SIG-M5 treated with dmso at 0.1 percent for 504 hours (cell line): Measurements from ENCODE around the gene UNKL.

Source experiments
- DNase-seq: peaks from one replicate; lab custom pipeline; 2025; ENCODE audit not compliant: unreplicated experiment; lab: John Stamatoyannopoulos, UW

The UNKL gene

DNA sequence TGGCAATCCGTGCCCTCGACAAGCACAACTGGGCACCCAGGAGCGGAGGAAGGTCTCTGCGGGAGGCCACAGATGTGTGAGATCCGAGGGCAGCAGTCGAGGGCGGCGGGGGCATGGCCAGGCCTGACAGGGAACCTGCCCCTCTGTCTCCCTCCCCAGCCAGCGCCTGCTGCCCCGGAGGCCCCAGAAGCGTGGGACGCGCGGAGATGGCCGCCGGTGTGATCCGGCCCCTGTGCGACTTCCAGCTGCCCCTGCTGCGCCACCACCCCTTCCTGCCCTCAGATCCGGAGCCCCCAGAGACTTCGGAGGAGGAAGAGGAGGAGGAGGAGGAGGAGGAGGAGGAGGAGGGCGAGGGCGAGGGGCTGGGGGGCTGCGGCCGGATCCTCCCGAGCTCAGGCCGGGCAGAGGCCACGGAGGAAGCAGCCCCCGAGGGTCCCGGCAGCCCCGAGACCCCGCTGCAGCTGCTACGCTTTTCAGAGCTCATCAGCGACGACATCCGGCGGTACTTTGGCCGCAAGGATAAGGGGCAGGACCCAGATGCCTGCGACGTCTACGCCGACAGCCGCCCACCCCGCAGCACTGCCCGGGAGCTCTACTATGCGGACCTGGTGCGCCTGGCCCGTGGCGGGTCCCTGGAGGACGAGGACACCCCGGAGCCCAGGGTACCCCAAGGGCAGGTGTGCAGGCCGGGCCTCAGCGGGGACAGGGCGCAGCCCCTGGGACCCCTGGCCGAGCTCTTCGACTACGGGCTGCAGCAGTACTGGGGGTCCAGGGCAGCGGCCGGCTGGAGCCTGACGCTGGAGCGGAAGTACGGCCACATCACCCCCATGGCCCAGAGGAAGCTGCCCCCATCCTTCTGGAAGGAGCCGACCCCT lies 18.1 kb upstream of the UNKL start:
- no peak for DNase-seq

DNA sequence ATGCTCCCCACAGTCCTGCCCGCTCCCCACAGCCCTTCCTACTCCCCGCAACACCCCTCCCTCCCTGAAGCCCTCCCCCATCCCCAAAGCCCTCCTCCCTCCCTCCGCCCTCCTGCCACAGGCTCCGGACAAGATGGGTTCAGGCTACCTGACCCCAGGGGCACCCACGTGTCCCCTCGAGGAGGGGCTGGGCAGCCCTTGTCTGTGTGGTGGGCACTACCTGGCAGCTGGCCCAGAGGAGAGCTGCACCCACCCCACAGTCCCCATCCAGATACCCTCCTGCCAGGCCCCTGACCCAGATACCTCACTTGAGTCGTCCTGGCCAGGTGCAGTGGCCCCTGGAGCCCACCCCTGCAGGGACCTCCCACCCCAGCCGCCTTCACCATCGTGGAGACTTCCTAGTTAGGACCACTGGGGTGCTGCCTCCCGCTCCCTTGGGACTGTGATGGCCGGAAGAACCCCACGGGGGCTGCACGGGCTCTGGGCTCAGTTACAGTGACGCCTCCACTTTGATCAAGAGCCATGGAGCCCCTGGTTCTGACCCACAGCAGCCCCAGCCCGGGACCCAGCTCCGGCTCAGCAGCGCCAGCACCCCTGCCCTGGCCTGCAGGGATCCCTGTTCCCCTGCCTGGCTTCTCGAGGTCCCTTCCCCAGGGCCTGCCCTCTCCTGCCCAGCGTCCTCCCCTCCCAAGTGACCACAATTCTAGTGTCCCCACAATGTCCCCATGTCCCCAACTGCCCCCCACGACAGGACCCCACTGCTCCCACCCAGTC lies 17.2 kb upstream of the UNKL start:
- no peak for DNase-seq

DNA sequence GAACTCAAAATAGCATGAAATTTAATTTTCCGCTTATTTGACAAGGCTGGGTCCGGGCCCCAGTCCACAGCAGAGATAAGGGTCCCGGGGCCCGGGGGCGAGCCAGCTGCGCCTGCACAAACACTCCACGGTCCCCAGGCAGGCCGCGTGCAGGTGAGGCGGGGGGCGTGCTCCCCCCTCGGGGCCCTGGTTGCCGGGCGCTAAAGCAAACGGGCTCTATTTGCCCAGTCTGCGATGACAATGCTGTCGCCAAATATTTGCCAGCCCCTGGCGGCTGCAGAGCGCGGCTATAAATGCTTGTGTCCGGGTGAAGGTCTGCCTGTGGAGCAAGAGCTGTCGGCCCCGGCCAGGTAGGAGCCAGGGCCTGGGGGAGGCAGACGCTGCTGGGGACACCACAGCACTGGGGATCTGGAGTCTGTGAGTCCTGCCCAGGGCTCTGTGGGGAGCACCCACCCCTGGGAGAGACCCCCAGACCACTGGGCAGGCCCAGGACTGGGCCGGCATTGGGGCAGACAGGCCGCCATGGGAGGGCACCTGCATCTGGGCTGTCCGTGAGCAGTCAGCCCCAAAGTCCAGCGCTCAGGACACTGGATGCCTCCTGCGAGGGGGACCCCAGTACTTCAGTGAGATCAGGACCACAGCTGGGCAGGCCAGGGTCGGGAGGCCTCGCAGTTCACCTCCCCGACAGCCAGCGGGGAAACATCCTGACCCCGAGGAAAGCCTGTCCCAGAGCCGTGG lies 16.4 kb upstream of the UNKL start, which contains the start of gene PERCC1:
Gene PERCC1, plus strand, starts transcription at position 320 of the 738 bp plus-strand sequence. CDS start 1,516 bp downstream, outside the sequence.
- no peak for DNase-seq

DNA sequence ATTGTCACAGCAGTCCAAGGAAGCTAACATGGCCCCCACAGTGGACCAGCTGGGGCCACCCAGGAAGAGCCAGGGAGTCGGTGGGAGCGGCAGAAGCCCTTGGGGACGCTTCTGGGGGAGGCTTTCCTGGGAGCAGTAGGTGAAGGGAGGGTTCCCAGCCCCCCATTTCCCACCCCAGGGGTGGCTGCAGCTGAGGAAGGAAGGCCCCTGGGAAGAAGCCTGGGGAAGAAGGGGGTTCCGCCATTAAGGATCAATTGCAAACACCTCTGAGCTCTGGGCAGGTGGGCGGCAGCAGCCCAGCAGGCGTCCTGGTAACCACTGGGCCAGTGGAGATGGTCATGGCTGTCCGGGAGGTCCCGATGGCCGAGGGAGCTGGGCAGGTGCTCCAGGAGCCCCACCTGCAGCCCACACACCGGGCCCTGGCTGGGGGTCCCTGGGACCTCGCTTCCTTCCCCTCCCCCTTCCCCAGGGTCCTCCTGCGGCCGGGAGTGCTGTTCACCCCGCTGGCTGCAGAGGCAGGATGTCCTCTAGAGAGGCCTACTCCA lies 15.8 kb upstream of the UNKL start:
- DNase-seq = no peak

DNA sequence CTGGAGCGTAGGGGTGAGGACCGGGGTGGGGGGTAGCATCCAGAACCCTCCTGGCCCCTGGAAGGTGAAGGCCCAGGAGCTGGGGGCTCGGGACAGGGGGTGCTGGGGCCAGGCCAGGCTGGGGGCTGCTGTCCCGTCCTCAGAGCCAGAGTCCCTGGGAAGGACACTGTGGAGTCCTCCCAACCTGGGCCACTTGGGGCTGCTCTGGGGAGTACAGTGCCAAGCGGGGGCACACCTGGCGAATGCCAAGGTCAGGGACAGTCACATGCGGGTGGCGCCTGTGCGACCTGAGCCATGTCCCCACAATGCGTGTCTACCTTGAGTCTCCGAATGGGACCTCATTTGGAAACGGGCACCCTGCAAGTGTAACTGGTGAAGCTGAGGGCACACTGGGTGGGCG lies 15.1 kb upstream of the UNKL start:
- no peak for DNase-seq

DNA sequence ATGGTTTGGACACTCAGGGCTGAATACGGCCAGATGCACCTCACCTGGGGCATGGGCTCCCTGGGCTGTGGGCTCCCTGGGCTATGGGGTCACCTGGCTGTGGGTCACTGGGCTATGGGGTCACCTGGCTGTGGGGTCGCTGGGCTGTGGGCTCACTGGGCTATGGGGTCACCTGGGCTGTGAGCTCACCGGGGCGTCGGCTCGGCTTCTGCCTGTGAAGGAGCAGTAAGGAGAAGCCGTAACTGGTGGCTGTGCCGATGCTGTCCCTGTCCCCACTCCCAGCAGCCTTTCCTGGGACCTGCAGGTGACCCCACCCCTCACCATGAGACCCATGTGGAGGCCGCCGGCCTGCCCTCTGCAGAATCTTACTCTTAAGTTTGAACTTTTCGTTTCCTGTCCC lies 14.5 kb upstream of the UNKL start:
- DNase-seq = no peak

DNA sequence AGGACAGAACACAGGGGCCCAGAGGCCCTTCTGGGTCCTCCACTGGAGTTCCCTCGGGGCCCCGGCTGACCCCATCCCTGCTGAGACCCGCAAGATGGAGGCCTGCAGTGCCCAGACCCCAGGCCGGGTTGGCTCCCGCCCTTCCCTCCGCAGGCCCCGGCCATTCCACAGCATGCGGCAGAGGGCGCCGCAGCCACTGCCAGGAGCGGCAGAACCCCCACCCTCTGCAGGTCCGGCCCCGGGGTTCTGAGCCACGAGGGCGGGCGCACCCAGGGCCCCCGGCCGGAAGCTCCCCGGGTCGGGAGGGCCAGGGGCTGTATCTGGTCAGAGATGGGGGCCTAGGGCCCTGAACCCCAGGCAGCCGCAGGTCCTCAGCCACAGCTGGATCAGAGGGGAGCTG lies 14.0 kb upstream of the UNKL start:
- DNase-seq = peak; percentile 25

DNA sequence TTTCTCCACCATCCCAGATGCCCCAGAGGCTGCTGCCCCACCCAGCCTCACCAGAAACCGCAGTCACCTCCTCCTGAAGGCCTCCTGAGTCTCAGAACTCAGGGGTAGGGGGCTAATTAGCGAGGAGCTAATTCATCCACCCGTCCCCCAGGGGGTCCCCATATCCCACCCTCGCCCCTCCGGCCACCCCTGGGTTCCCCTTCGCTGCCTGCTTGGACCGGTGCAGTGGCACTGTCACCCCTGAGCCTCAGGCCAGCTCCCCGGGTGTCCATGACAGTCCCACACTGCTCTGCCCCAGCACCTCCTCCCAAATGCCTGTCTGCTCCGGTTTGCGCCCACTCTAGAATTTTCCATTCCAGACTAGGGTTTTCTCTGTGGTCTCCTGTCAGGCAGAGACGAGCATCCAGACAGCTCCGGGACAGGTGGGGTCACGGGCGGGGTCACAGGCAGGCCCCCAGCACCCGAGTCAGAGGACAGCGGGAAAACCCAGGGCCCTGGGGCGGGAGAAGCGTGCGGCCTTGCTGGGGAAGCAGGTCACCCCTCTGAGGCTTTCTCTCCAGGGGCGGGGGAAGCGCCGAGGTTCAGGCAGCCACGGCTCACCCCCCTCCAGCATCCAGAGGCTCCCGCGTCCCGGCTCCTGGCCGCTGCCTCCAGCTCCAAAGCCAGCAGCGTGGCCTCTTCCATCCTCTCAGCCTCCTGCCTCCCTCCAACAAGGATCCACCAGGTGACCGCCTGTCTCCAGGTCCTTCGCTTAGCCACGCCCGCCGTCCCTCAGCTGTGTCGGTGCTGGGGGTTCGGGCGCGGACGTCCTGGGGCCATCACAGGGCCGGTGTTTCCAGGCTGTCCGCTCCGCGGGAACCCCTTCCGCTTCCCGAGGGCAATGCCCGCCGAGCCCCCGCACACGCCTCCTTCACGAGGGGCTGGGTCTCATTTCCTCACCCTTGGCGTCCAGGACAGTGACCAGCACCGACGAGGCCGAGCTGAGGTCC lies 13.3 kb upstream of the UNKL start:
- DNase-seq = no peak

DNA sequence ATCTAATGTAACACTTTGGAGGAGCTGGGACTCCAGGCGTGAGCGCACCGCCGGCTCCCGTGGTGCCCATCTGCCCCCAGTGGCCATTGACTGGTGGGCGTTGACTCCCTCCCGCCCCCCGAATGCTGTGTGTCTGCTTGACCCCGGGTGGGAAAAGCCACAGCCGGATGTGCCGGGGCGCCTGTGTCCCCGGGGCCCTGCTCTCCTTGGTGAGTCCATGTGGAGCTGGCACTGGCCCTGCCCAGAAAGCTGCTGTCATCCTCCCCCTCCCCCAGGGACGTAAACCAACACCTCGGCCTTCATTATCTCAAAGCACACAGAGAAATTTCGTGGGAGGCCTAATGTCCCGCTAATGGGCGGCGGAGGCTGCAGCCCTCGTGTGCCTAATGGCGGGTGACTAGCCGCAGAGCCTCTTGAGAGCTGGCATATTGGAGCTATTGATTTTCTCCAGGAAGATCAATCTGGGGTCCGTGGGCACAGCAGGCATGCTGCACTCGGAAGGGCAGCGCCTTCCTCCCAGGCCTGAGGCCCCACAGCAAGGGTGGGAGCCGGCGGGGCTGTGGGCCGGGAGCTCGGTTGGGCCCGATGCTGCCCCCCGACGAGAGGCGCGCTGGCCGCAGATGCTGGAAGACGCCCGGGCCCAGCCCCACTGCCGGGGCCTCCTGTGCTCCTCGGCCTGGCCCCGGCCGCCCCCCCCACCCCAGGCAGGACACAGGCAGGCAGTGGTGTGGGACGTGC lies 12.4 kb upstream of the UNKL start:
- DNase-seq = no peak

DNA sequence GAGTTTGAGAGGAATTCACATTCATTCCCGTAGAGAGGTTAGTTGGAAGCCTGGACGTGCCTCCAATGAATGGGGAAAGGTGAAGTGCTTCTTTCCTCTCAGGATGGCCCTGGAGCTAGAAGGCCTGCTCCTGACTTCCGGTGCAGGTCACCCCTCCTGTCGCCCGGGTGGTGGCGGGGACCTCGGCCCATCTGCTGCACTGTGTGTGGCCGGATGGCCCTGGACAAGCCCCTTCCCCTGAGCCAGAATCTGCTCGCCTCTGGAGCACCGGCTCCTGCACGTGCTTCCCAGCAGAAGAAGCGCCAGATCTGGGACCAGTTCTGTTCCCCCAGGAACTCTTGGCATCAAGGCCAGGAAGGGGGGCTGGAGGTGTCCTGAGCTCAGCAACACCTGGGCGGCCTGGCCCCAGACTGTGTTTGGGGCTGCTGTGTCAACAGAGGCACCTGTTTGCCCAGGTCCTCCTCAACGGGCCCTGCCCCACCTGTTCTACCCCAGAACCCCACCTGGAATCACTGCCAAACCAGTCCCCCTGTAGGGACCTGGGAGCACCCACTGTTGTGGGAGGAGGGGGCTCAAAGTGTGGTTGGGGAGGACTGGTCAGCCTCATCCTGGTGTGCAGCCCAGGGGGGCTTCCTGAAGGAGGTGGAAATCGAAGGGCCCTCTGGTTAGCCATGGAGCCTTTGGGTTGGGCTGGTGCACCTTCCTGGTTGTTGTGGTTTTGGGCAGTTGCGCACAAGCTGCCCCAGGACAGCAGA lies 11.3 kb upstream of the UNKL start:
- DNase-seq = no peak

DNA sequence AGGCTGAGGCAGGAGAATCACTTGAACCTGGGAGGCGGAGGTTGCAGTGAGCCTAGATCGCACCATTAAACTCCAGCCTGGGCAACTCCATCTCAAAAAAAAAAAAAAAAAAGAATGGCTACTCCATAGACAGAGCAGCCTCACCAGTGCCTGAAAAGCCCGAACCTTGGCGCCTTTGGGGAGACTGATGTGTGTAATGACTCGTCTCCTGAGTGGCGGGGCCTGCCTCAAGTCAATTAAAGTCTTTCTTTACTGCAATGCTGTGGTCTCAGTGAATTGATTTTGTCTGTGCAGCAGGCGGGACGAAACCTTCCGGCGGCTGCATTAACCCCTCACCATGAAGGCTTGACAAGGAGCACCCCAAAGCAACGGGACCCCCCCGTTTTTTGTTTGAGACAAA lies 9.5 kb upstream of the UNKL start:
- no peak for DNase-seq

DNA sequence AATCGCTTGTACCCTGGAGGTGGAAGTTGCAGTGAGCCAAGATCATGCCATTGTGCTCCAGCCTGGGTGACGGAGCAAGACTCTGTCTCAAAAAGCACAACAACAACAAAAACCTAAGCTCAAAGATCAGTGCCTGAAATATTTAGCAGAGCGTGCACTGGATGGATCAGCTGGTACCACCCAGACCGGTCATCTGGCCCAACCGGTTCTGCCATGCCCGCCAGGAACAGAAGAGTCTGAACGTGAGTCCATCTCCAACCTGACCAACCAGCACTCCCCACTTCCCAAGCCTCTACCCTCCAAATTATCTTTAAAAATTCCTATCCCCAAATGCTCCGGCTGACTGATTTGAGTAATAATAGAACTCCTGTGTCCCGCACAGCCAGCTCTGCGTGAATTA lies 7.6 kb upstream of the UNKL start:
- no peak for DNase-seq

DNA sequence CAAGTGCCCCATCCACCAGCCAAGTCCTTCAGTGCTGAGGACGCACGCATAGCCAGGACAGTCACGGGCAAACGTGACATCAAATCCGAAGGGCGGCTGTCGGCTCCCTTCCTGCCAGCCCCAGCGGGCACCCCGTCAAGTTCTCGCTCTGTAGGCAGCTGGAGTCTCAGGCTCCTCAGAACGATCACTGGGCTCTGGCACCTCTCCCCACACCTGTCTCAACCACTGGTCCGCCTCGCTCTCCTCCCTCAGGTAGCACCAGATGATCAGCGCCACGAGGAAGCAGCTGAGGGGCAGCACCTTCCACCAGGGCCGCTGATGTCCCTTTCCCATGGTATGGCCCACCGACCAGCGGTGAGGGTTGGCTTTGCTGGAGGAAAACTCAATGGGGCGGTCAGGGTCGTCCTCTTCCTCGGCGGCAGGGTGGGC lies 5.6 kb upstream of the UNKL start:
- no peak for DNase-seq

DNA sequence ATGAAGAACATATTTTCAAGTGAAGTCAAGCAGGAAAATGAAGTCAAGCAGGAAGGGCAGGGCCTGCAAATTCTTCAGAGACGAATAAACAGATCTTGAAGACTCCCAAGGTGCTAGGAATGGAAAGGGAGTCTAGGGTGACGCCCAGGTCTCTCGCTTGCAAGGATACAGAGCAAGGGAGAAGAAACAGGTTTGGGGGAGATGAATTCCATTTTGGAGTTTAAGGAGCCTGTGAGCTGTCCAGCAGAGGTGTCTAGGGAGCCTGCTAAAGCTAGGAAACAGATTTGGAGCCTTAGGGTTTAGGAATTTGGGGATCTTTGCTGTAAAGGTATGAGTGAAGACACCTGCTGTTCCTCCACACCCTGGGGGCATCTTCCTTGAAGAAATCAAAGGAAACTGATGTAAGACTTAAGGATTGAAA lies 2.0 kb upstream of the UNKL start:
- no peak for DNase-seq

DNA sequence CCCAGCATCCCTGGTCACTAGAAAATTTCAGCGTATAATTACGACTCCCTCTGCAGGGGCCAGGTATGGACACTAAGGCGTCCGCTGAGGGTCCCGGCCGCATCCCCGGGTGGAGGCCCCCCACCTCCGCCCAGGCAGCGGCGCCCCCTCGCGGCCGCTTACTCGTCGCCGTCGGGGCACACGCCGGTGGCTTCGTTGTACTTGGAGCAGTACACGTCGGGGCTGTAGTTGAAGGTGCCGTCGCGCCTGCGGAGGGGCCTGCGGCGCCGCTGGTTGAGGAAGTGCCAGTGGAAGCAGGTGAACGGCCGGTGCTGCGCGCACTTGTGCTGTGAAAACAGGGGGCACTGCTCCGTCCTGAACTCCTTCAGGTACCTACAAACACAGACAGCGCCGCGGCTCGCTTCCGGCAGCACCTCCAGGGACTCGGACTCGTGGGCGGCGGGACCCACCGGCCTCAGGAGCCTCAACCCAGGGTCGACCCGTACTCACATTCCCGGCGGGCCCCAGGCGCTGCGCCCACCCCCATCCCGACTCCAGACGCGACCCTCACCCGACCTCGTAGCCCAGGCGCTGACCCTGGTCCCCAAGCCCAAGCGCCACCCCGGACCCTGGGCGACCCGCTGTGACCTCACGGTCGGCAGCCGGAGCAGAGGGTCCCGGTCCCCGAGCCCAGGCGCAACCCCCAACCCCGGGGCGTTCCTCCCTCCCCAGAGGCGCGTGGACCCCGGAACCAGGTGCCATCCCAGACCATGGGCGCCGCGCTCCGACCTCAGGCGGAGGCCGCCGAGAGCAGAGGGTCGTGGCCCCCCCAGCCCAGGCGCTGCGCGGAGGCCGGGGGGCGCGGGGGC lies 596 bp downstream of the UNKL start:
- DNase-seq = peak; percentile 39

DNA sequence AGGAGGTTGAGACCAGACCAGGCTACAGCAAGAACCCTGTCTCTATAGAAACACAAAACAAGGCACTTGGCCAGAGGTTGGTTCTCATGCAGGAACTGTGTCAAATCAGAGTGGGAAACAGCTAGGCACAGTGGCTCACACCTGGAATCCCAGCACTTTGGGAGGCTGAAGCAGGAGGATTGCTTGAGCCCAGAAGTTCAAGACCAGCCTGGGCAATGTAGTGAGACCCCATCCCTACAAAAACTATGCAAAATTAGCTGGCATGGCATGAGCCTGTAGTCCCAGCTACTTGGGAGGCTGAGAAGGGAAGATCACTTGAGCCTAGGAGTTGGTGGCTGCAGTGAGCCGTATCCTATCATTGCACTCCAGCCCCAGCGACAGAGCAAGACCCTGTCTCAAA lies 1.7 kb downstream of the UNKL start:
- no peak for DNase-seq

DNA sequence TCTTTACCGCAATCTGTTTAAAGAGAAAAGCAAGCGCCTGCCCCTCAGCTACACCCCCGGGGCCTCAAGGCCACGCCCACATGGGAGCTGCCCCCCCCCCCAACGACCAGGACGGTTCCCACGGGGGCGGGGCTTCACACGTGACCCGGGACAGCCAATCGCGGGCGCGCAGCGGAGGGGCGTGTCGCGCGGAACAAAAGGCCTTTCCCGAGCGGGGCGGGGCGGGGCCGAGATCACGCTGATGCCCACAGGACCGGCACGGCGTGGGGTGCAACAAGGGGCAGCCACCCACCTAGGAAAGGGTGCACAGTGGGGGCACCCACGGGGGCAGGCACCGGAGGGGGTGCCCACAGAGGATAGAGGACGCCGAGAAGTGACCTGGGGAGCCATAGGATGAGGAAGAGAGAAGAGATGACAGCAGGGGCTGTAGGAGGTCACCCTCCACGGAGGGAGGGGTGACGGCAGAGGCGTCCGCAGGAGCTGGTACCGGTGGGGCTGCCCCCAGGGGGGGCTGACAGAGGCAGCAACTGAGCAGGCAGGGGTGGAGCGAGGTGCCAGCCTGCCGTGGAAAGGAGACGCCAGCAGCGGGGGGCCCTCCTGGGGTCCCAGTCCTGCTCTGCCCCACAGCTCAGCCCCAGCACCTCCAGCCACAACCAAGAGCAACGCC lies 6.2 kb downstream of the UNKL start:
- DNase-seq = peak; percentile 73
